Stimulated activated CD4-positive, alpha-beta T cell treated with anti-CD3 and anti-CD28 coated beads, Interleukin-4, amount 100 ng/mL, for 48 hours (primary cell): ENCODE results near the gene ANK2.
"Not testable (repeated sequence)": the region's sequence is repeated elsewhere in the genome, so short reads cannot be mapped to it uniquely, and the experiment has no call there.

Source experiments
- DNase-seq, 2 donors: peaks; one replicate each; pipeline ENCODE4 v3.0.0-alpha.2; 2020; ENCODE audit warnings: low read depth in 2 of 2

Gene ANK2

GRCh38 chr4:113052379-113052951, 3.0 kb downstream of the ANK2 start:
- no peak for DNase-seq

GRCh38 chr4:113053883-113054282, 4.4 kb downstream of the ANK2 start:
- DNase-seq, result no peak

GRCh38 chr4:113056318-113056717, 6.9 kb downstream of the ANK2 start:
- no peak for DNase-seq

DNA sequence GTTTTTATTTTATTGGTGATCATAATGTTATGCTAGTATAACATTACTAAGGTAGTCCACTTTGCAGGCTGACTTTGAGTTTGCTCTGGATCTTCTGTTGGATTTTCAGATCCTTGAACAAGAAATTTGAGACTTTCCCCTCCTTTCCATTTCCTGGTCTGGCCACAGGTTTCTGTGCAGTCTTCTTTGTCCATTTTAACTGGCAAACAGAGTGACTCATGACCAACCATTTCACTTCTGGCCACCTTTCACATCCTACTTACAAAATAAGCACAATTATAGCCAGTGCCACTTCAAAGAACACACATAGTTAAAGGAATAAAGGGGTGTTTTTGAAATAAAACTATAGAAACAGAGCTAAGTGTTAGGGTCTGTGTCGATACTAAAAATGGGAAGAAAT, 8.4 kb downstream of the ANK2 start:
- DNase-seq, result no peak

DNA sequence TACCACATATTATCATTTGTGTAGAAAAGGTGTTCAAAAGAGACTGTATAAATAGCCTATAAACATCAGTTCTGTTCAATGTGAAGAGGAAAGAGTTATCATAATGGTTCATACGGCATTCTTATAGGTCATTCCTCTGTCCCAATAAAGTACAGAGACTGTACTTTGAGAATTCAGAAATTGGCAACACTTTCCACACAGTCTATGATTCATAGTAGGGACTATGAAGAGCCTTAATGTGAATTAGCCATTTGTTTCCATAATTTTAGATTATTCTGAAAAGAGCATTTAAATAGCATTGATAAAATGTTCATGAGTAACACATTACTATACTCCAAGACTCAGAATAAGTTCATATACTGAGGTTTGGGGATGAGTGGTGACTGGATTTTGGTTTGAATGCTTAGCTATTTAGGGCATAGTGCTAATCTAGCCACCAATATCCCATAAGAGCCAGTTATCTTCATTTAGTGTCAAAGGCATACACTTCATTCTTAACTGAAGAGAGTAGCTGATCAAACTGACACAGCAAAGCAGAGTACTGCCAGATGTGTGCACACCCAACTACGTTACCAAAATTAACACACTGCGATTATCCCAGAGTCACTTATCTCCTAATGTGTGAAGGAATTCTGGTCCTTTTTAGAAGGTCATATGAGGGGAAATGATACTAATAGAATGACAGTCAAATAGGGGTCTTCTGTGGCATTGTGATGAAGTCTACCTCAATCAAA, 10.2 kb downstream of the ANK2 start:
- no peak for DNase-seq

DNA sequence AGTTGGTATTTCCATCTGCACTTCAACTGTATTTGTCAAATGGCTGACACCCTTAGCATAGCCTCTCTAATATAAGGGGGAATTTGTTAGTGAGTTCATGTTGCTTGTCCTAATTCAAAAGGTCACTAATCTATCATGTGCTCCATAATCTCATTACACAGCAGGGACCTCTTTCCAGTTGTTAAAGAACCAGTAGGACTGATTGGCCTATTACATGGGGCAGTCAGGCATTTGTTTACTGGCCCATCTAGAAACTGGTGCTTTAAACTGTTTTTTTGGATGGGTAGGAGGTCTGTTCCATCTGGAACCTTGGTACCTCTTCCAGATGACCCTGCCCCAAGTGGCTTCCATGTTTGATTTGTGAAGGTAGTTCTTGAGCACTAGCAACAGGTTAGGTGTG, 11.4 kb downstream of the ANK2 start:
- DNase-seq, result no peak

- no peak for DNase-seq
These were observed 14.8 kb downstream of the ANK2 start for GRCh38 chr4:113064244-113064643.

DNA sequence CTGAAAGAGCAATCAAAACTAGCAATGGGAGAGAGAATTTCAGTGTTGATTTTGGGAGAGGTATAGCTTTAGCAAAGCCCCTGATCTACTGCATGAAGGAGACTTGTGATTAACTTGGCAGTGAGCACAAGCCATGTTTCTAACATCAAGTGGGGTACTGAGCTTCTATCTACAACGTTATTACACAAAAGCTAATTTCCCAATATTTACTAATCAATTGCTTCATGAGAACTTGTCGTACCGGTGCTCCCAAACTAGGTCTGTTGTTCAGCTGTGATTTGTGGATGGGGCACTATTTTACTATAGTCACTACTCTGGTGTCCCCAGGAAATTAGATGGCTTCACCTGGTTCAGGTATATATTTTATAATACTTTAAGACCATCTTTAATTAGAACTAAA, 16.2 kb downstream of the ANK2 start:
- DNase-seq, result no peak

GRCh38 chr4:113068771-113069170, 19.3 kb downstream of the ANK2 start:
- not testable (repeated sequence) for DNase-seq

DNA sequence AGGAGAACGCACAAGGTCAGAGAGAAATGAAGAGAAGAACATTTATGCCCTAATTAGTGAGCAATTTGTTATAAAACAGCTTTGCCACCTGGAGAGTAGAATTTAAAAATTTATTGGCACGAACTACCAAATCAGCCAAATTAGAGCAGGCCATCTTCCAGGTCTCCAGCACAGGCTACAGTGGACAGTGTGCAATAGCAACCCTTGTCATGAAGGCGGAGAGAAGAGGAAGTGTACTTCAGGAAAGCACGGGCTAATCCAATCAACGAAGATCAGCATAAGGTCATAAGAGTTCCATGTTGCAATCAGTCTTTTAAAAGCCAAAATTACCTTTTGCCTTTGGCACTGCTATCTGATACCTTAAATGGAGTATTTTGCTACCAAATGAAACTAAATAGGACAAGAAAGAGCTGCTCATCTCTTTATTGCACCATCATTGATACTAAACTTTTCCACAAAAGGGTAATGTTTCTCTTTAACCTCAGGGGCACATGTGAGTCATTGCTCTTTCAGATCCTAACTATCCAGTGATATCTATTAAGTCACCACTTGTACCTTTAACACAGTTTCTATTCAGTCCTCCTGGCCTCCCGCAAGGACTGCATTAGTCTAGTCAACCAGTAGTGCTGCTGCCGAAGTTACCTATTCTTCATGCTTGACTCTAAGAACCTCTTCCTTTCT, 19.9 kb downstream of the ANK2 start:
- DNase-seq, result no peak

- DNase-seq, result no peak
These were observed 21.3 kb downstream of the ANK2 start for GRCh38 chr4:113070755-113071154.

DNA sequence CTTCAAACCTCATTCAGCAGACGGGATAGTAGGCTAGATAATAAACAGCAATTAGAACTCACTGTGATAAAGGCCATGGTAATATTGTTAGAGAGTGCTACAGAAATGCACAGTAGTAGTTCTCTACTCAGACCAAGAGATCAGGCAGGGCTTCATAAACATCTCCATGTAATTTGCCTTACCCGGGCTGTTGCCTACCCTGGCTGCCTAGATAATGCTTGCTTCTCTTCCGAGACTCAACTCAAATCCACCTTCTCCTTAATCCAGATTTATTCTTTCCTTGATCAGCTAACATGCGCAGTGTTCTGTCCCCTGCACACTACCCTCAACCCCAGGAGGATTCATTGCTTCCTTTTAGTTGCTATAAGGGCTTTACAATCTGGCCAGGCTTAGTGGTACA, 21.8 kb downstream of the ANK2 start:
- DNase-seq, result no peak

DNA sequence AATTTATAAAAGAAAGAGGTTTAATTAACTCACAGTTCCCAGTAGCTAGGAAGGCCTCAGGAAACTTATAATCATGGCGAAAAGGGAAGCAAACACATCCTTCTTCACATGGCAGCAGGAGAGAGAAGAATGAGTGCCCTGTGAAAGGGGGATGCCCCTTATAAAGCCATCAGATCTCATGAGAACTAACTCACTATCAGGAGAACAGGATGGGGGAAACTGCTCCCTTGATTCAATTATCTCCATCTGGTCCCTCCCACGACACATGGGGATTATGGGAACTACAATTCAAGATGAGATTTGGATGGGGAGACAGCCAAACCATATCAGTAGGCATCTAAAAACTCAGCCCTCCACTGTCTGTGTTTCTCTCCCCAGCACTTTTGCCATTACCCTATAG, 22.4 kb downstream of the ANK2 start:
- DNase-seq, result no peak

DNA sequence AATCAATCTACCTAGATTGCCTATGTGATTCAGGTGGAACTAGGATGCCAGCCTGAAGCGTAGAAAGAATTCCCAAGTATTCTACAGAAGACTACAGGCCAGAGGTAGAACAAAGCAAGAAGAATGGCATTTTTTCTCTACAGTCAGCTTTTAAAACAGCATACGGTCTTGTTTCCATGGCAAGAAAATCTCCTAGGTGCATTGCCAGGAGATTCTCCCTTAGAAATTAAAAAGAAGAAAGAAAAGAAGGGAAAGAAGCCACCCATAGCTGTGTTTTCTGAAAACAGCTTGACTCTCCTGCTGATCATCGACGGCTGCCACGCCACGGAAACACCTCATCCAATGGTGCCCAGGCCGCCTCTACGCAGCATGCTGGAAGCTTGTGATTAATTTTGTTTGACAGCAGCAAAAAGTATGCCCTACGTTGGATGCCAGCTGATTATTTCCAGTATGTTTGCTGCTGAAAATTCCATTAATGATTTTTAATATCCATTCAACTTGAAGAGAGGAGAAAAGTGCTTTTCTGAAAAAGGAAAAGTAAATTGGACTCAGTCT, 24.1 kb downstream of the ANK2 start:
- DNase-seq, result no peak

GRCh38 chr4:113077575-113077974, 28.1 kb downstream of the ANK2 start:
- DNase-seq, result no peak

DNA sequence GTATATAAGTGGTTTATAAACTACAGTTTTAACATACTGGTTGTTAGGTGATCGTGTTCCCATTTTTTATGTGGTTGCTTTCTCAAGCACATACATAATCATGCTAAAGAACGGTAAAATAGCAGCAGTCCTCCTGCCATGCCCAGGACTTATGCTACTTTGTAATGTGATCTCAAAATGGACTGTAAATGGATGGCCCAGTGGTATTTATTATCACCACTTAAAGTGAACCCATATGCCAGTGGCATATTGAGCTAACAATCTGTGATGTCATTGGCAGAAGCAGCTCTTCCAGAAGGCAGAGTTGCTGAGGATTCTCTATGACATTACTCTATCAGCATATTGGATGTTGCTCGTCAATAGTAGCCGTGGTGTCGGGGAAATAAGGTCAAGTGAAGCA, 28.6 kb downstream of the ANK2 start:
- DNase-seq, result no peak

DNA sequence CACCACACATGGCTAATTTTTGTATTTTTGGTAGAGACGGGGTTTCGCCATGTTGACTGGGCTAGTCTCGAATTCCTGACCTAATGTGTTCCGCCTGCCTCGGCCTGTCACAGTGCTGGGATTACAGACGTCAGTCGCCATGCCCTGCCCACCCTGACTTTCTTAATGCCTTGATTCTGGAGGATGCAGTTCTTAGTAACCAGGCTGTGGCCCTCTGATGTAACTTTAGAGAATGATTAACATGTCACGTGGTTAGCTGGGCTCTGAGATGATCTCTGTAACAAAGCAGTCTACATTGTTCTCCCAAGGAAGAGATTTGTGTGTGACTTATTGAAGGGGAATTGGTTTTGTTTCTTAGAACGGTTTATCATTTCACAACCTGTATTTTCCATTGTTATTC, 30.6 kb downstream of the ANK2 start:
- DNase-seq, result no peak

- DNase-seq, result no peak
These were observed 31.2 kb downstream of the ANK2 start for GRCh38 chr4:113080624-113081023.

DNA sequence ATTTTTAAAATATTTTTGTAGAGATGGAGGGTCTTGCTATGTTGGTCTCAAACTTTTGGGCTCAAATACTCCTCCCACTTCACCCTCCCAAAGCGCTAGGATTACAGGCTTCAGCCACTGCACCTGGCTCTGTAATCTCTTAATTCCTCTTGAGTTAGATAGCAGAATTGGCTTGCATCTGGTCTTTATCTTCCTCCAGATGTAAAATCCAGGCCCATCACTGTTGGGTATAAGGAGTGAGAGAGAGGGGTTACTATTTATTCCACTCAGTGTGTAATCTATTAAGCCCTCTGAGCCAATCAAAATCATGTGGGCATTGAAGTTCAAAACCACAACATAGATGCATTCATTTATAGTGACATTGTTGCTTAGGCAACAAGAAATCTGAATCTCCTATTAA, 33.9 kb downstream of the ANK2 start:
- DNase-seq, result no peak

DNA sequence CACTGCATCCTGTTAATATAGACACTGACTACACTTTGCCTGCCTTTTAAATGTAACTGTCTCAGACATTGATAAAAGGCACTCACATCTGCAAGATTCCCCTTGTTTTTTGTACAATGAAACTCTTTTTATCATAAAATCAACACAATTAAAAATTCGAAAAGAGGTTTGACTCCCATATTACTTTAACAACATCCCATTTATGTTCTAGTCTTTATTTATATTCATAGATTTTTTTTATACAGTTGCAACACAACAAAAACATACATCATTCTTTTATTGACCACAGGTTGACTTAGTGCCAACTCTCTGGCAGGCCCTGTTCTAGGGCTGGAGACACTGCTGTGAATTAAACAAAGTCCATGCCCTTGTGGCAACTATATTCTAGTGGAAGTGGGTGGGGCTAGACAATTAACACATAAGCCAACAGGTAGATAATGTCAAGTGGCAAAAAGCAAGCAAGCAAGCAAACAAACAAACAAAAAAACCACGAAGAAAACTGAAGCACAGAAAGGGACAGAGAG, 36.8 kb downstream of the ANK2 start:
- DNase-seq, result no peak

DNA sequence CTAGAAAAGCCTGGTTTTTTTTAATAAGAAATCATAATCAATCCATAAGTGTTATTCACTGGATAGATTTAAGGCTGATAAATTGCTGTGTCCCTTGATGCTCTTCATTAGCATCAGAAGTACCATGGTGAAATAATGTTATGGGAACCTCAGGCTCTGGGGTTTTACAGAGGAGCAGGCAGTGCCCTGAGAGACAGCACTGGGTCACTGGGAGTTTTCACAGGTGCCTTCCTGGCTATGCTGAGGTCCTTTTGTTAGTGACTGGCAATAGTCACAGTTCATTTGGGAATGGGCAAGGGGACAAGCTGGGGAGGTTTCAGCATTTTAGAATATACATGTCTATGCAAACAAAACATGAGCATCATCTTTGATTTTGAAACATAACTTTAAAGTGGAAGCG, 38.6 kb downstream of the ANK2 start:
- DNase-seq, result no peak

DNA sequence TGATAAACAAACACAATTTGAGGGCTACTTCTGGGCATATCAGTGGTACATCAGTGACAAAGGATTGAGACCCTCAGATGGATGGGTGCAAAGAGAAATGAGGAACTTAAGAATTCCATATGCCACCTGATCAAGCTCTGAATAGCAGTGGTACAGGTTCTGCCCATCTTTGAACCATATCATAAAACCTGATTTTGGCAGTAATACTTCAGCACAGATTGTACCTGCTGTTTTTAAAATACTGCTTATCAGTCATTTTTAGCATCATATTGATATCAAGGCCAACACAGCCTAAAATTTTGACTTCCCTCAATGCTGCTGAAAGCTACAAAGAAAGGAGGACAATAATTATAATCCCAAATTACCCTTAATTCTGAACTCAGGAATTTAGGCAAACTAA, 41.5 kb downstream of the ANK2 start:
- DNase-seq, result no peak

DNA sequence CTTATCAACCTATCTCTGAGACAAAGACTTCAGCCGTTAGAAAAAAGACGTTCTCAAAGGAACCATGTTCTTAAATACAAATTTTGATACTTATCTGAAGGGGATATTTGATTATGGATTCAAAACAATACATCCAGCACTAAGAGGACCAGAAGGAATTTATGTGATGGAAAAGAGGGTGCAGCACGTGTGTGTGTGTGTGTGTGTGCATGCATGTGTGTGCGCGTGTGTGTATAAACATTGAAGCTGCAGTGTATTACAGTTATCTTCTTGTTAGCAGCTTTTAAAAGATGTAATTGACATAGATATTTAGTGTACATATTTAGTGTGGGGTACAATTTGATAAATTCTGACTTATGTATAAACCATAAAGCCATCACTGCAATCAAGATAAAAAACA, 44.9 kb downstream of the ANK2 start:
- no peak for DNase-seq
